ENCODE results near the gene NSRP1.

Gene NSRP1

GRCh38 chr17:30212750-30213149 lies 96.1 kb downstream of the NSRP1 start (continued):
- no peak for TF ChIP-seq ZFP41 (tag by site-specific recombination; IDR thresholded peaks at IDR 0.05; ENCODE audit: borderline replicate concordance)
- TF ChIP-seq ZNF555 (tag by site-specific recombination; conservative IDR thresholded peaks at IDR 0.05): no peak
- TF ChIP-seq ZNF18 (tag by site-specific recombination; IDR thresholded peaks at IDR 0.05): no peak
- TF ChIP-seq ZBTB44 (tag by site-specific recombination; IDR thresholded peaks at IDR 0.05): no peak
- no peak for TF ChIP-seq ZNF335 (tag by site-specific recombination; conservative IDR thresholded peaks at IDR 0.05)
- no peak for TF ChIP-seq ZXDB (tag by site-specific recombination; IDR thresholded peaks at IDR 0.05)
- no peak for TF ChIP-seq BCL11A (tag by site-specific recombination; IDR thresholded peaks at IDR 0.05; ENCODE audit: low read depth)
- no peak for TF ChIP-seq ZBTB17 (tag by site-specific recombination; IDR thresholded peaks at IDR 0.05)
- TF ChIP-seq ZNF488 (tag by site-specific recombination; IDR thresholded peaks at IDR 0.05): no peak

GRCh38 chr17:30217054-30217453 lies 100.4 kb downstream of the NSRP1 start:
- no peaks in the 10 kb centered on the region for H3K36me3 ChIP-seq (ENCODE audit: control insufficient read depth in 2 of 2, insufficient read depth in 1 of 2, low read length in 2 of 2)
- CTCF ChIA-PET: no interaction called here
- TF ChIP-seq ZNF148 (tag by site-specific recombination; IDR thresholded peaks at IDR 0.05; ENCODE audit: borderline replicate concordance) (no peak), ZNF391 (tag by site-specific recombination; IDR thresholded peaks at IDR 0.05; ENCODE audit: borderline replicate concordance, low read depth) (no peak), ZBTB6 (tag by site-specific recombination; IDR thresholded peaks at IDR 0.05) (no peak), ZIC2 (tag by site-specific recombination; IDR thresholded peaks at IDR 0.05) (no peak)
- no peak overlapping the region for H3K4me3 ChIP-seq (ENCODE audit: low read depth, low read length)
- no peaks in the 10 kb centered on the region for H3K4me1 ChIP-seq (ENCODE audit: control insufficient read depth, insufficient read depth, low read length)
- no peak overlapping the region for H3K27ac ChIP-seq (ENCODE audit: extremely low read depth, low read depth, low read length)
- POLR2A ChIA-PET: no interaction called here
- H3K9me3 ChIP-seq (ENCODE audit: control insufficient read depth, insufficient read depth, low read depth, low read length): no peaks in the 10 kb centered on the region

- H3K27ac ChIP-seq (ENCODE audit: extremely low read depth, low read depth, low read length): no peak overlapping the region
- POLR2A ChIA-PET: no interaction called here
- no peak overlapping the region for H3K4me3 ChIP-seq (ENCODE audit: low read depth, low read length)
- H3K9me3 ChIP-seq (ENCODE audit: control insufficient read depth, insufficient read depth, low read depth, low read length): no peaks in the 10 kb centered on the region
- TF ChIP-seq ZNF830 (tag by site-specific recombination; IDR thresholded peaks at IDR 0.05; ENCODE audit: low read depth): no peak
- TF ChIP-seq KLF1 (tag by site-specific recombination; IDR thresholded peaks at IDR 0.05): no peak
- TF ChIP-seq SCRT2 (tag by site-specific recombination; IDR thresholded peaks at IDR 0.05): no peak
- TF ChIP-seq ZNF132 (tag by site-specific recombination; IDR thresholded peaks at IDR 0.05; ENCODE audit: borderline replicate concordance): no peak
- no peak for TF ChIP-seq ZNF692 (tag by site-specific recombination; IDR thresholded peaks at IDR 0.05)
- TF ChIP-seq ZSCAN16 (tag by site-specific recombination; IDR thresholded peaks at IDR 0.05): no peak
- TF ChIP-seq KLF7 (tag by site-specific recombination; IDR thresholded peaks at IDR 0.05; ENCODE audit: borderline replicate concordance): no peak
- no peak for TF ChIP-seq MEIS1 (CRISPR knock-in tag; IDR thresholded peaks at IDR 0.05; ENCODE audit: borderline replicate concordance)
- no peak for TF ChIP-seq ZNF585B (tag by site-specific recombination; IDR thresholded peaks at IDR 0.05)
- no peak for TF ChIP-seq ZBTB6 (tag by site-specific recombination; IDR thresholded peaks at IDR 0.05)
- no peaks in the 10 kb centered on the region for H3K4me1 ChIP-seq (ENCODE audit: control insufficient read depth, insufficient read depth, low read length)
- H3K36me3 ChIP-seq (ENCODE audit: control insufficient read depth in 2 of 2, insufficient read depth in 1 of 2, low read length in 2 of 2): no peaks in the 10 kb centered on the region
- CTCF ChIA-PET: no interaction called here
Observed at GRCh38 chr17:30217746-30218245, 101.2 kb downstream of the NSRP1 start.
